PFSK-1 (cell line): ENCODE results near the gene TMEM255B.

Experiments
- FOXP2 ChIP-seq: optimal IDR thresholded peaks from 2 replicates; pipeline ENCODE3; 2011; ENCODE audit warnings: borderline replicate concordance, control low read depth, inconsistent platforms; ENCODE audit not compliant: insufficient read depth; ENCODE audit errors: extremely low read length, extremely low read depth
- POLR2AphosphoS5 ChIP-seq: IDR thresholded peaks from 2 replicates; pipeline ENCODE4 v1.6.1; 2012; ENCODE audit warnings: low read depth, mild to moderate bottlenecking, control low read depth, low read length, moderate library complexity
- TAF1 ChIP-seq: IDR thresholded peaks from 2 replicates; pipeline ENCODE4 v1.6.1; 2012; ENCODE audit warnings: low read length, control low read depth, borderline replicate concordance; ENCODE audit not compliant: insufficient read depth
- TF ChIP-seq, protein P1 (sequence below), 2 experiments: IDR thresholded peaks; 2 replicates each; pipeline versions ENCODE4 v1.6.1 to v1.8.0; 2011 to 2012; ENCODE audit warnings: low read depth in 2 of 2, low read length in 2 of 2, control low read depth in 1 of 2, inconsistent platforms in 1 of 2, mild to moderate bottlenecking in 1 of 2, moderate library complexity in 1 of 2; ENCODE audit not compliant: insufficient read depth in 1 of 2

DNA sequence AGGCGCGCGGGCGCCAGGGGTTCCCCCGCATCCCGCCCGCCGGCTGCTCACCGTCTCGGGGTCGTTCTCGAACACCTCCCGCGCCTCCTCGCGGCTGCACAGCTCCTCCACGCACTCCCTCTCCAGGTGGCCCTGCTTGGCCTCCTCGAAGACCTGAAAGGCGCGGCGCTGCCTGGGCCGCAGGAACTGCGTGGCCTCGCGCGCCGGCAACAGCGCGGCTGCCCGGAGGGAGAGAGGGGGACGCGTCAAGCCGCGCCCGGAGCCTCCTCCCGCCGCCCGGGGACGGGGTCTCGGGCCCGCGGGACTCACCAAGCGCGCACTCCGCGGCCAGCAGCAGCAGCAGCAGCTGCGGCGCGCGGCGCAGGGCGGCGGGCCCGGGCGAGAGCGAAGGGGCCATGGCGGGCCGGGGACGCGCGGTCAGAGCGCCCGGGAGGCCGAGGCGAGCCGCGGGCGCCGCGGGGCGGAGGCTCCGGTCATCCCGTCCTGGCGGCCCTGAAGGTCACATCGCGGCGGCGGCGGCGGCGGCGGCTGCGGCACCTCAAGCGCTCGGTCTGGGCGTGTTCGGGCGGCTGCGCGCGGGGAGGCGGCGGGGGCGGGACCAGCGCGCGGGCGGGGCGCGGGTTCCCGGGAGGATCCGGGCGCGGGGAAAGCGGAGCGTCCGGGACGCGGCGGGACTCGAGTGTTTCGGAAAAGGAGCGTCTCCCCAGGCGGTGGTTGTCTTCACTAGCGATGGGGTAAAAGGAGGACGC, 104.7 kb downstream of the TMEM255B start, which contains the start of gene GAS6:
- TF ChIP-seq TAF1 (no peak), FOXP2 (no peak), POLR2AphosphoS5 (no peak)
- TF ChIP-seq, protein P1, sequence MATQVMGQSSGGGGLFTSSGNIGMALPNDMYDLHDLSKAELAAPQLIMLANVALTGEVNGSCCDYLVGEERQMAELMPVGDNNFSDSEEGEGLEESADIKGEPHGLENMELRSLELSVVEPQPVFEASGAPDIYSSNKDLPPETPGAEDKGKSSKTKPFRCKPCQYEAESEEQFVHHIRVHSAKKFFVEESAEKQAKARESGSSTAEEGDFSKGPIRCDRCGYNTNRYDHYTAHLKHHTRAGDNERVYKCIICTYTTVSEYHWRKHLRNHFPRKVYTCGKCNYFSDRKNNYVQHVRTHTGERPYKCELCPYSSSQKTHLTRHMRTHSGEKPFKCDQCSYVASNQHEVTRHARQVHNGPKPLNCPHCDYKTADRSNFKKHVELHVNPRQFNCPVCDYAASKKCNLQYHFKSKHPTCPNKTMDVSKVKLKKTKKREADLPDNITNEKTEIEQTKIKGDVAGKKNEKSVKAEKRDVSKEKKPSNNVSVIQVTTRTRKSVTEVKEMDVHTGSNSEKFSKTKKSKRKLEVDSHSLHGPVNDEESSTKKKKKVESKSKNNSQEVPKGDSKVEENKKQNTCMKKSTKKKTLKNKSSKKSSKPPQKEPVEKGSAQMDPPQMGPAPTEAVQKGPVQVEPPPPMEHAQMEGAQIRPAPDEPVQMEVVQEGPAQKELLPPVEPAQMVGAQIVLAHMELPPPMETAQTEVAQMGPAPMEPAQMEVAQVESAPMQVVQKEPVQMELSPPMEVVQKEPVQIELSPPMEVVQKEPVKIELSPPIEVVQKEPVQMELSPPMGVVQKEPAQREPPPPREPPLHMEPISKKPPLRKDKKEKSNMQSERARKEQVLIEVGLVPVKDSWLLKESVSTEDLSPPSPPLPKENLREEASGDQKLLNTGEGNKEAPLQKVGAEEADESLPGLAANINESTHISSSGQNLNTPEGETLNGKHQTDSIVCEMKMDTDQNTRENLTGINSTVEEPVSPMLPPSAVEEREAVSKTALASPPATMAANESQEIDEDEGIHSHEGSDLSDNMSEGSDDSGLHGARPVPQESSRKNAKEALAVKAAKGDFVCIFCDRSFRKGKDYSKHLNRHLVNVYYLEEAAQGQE (IDR thresholded peaks at IDR 0.05; ENCODE audit: insufficient read depth in 1 of 2, low read depth in 2 of 2, low read length in 2 of 2): no peak
